ENCODE measurements around the gene NSF.
A peak's percentile ranks its signal among the peaks of the same experiment; 100 is the strongest.
"Not testable (repeated sequence)": the region's sequence is repeated elsewhere in the genome, so short reads cannot be mapped to it uniquely, and the experiment has no call there.

Gene NSF

DNA sequence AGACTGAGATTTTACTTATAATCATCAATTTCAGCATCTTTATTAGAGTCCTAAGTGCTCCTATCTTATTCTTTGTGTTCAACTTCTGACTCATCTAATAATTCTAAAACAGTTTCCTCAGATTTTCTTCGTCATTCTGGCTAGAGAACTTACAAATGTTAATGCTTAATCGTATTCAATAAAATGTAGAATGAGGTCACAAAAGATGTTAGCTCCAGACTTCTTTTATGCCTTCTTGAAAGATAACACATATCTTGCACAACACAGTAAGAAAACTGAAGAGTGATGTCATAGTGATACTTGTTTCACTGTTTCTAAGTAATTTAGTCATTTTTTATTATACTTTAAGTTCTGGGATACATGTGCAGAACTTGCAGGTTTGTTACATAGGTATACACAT lies 93.2 kb downstream of the NSF start:
- not testable (repeated sequence) for H3K4me3 ChIP-seq (replicated peaks in 1 of 2; ENCODE audit: low read depth in 2 of 2, low read length in 2 of 2)

DNA sequence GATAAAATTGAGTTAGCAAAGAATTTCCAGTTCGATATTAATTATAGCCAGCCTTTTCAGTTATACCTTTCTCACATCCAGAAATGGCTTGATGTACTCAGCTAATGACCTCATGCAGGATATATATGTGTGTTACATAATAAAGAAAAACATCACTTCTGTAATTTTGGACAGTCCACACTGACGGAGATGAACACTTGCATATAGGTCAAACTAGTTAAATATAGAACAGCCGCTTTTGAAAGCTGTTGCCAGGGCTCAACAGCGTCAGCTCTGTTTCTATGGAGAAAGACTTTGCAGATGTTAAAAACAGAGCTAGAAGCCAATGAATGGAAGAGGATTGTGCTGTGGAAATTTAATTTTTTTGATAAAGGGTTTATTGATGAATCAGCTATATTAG lies 94.8 kb downstream of the NSF start:
- DNase-seq (ENCODE audit: low read depth in 2 of 2): peak in 1 of 2 donors; percentile 26
- H3K4me3 ChIP-seq (replicated peaks in 1 of 2; ENCODE audit: low read depth in 2 of 2, low read length in 2 of 2): not testable (repeated sequence)

More for the DNA sequence above, 93.2 kb downstream of the NSF start:
- DNase-seq (ENCODE audit: low read depth in 2 of 2): not testable (repeated sequence)

DNA sequence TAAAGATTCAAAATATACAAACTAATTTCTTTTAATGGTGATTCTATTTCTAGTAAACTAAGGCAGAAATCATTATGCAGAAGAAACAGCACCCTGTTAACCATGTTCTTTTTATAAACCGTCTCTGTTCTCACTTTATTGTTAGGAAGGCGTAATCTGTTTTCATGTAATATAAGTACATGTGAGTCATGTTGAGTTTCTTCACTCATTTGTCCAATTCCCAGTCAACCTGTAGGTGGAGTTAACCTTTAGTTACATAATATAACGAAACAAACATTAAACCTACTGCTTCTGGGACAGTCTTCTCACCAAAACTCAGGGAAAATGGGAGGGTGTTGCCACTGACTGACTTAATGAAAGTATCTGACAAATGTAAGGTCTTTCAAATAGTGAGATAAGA lies 101.7 kb downstream of the NSF start:
- DNase-seq (ENCODE audit: low read depth in 2 of 2); H3K4me3 ChIP-seq (replicated peaks in 1 of 2; ENCODE audit: low read depth in 2 of 2, low read length in 2 of 2): not testable (repeated sequence)

DNA sequence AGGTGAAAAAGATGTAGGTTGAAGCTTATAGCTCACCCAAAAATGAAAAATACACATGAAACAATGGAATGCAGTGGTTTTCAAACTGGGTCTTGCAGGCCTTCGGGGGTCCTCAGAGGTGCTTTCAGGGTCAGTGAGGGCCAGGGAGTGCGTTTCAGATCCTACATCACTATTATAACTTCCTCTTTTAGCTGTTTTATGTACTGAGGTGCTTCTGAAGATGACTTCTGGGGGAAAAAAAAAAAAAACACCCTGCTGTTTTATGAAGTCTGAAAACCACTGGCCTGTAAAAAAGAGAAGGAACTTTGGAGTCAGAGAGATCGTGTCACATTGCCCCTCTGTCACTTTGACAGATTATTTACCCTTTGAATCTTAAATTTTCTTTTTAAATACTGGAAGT lies 102.8 kb downstream of the NSF start:
- not testable (repeated sequence) for DNase-seq (ENCODE audit: low read depth in 2 of 2); H3K4me3 ChIP-seq (replicated peaks in 1 of 2; ENCODE audit: low read depth in 2 of 2, low read length in 2 of 2)

DNA sequence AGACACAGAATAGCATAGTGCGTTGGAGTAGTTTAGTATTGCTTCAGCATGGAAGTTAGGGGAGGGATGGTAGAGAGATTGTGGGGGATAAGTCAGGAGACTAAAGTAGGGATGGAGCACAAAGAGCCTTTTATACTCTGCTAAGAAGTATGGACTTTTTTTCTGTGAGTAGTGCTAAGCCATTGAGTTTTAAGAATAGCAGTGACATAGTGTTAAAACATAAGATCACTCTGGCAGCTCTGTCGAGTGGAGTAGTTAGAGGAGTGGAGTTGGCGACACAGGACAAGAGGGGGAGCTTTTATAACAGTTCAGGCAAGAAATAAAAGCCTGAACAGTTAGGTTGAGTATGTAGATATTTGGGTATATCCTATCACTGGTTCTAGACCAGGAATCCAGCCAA lies 106.1 kb downstream of the NSF start:
- H3K4me3 ChIP-seq (replicated peaks in 1 of 2; ENCODE audit: low read depth in 2 of 2, low read length in 2 of 2); DNase-seq (ENCODE audit: low read depth in 2 of 2): not testable (repeated sequence)

DNA sequence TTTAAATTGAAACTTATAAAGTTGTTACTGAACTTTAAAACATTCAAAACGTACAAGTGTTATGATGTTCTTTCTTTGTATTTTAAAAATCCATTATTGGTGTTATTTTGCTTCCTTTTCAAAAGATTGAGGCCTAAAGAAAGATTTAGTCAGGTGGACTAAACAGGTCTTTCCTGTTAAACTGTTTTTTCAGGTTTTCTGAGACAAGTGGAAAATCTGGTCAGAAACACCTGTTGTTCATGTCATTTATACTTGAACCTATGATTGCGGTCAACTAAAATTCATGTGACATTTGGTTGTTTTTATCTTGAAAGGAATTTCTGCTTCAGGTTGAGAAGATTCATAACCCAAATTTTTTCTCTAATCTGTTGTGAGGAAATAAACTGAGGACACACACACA lies 108.5 kb downstream of the NSF start:
- not testable (repeated sequence) for H3K4me3 ChIP-seq (replicated peaks in 1 of 2; ENCODE audit: low read depth in 2 of 2, low read length in 2 of 2); DNase-seq (ENCODE audit: low read depth in 2 of 2)

DNA sequence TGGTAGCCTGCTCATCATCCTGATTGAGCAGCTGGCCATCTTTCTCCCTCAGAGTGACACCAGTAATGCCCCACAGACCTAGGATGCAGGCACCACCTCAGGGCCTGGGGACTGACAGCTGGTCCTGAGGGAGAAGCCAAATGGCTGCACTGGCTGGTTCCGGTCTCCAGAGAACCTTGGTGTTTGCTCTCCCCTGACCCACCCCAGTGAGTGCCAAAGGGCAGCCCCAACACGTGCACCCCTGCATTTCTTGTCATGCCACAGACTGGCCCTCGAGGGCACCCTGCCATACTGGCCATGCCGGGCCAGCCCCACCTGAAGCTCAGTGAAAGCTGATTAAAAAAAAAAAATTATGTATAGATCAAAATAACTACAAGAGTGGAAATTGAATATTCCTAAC lies 127.5 kb downstream of the NSF start:
- DNase-seq (ENCODE audit: low read depth in 2 of 2): no peak
- H3K4me3 ChIP-seq (replicated peaks in 1 of 2; ENCODE audit: low read depth in 2 of 2, low read length in 2 of 2): no peak overlapping the region
- TF ChIP-seq, protein P1, sequence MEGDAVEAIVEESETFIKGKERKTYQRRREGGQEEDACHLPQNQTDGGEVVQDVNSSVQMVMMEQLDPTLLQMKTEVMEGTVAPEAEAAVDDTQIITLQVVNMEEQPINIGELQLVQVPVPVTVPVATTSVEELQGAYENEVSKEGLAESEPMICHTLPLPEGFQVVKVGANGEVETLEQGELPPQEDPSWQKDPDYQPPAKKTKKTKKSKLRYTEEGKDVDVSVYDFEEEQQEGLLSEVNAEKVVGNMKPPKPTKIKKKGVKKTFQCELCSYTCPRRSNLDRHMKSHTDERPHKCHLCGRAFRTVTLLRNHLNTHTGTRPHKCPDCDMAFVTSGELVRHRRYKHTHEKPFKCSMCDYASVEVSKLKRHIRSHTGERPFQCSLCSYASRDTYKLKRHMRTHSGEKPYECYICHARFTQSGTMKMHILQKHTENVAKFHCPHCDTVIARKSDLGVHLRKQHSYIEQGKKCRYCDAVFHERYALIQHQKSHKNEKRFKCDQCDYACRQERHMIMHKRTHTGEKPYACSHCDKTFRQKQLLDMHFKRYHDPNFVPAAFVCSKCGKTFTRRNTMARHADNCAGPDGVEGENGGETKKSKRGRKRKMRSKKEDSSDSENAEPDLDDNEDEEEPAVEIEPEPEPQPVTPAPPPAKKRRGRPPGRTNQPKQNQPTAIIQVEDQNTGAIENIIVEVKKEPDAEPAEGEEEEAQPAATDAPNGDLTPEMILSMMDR (IDR thresholded peaks at IDR 0.05; ENCODE audit: low read depth, low read length): no peak

DNA sequence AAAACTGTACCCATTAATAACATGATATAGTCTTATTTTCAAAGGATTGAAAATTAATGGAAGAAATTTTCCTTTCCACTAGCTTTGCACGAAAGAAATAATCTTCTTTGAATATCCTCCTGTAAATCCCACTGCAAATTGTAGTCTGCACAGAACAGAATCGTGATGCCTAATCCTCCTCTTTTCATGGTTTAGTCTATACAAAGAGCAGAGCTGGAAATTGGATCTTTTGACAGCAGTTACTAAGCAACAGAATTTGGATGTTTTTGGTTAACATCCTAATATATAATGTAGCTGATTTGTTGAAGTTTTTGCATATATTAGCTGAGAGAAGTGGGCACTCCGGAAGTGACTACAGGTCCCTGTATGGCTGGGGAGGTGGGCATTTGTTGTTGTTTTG lies 129.4 kb downstream of the NSF start:
- no peak overlapping the region for H3K4me3 ChIP-seq (replicated peaks in 1 of 2; ENCODE audit: low read depth in 2 of 2, low read length in 2 of 2)
- no peak for DNase-seq (ENCODE audit: low read depth in 2 of 2)
- TF ChIP-seq, protein P1 (IDR thresholded peaks at IDR 0.05; ENCODE audit: low read depth, low read length): no peak

DNA sequence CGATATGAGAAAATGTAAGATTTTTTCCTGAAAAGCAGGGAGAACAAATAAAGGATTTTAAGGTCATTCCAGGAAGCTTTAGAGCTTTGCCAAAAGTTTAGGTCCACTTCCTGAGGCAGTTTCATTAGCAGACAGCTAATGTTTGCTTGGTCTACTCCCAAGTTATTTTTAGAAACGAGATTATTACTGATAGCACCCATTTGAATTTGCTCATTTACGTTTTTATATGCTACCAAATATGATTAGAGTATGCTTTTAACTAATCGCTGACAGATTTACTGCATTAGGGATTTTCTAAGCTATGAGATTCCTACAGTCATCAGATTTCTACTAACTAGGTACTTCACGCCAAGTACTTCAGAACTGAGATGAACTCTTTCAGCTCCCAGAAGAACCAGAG lies 129.9 kb downstream of the NSF start:
- no peak overlapping the region for H3K4me3 ChIP-seq (replicated peaks in 1 of 2; ENCODE audit: low read depth in 2 of 2, low read length in 2 of 2)
- TF ChIP-seq, protein P1 (IDR thresholded peaks at IDR 0.05; ENCODE audit: low read depth, low read length): no peak
- peak in 1 of 2 donors; percentile 17 for DNase-seq (ENCODE audit: low read depth in 2 of 2)

DNA sequence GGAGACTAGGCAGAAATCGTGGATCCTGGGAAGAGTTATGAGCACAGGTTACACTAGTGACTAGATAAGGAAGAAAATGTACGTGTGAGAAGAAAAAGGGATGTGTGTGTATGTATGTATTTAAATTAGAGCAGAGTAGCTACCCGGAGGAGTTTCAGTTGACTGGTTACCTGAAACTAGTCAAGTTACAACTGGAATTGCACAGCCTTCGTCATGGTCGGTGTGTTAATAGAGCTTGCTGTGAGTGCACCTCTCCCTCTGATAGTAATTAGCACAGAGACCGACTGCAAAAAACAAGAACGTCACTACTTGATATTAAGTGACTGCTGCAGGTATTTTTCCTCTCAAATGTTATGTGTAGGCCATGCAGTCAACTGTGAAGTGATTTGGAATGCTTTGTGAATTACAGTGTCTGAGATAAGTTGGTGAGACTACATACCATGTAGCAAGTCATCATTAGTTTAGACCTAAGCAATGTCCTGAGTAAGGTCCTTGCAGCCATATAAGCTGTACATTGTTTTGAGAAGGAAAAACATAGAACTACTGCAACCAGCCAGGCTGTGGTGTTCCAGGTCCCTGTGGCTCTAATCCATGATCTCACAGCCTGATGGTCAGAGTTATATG lies 132.3 kb downstream of the NSF start:
- H3K4me3 ChIP-seq (replicated peaks in 1 of 2; ENCODE audit: low read depth in 2 of 2, low read length in 2 of 2): no peak overlapping the region
- TF ChIP-seq, protein P1 (IDR thresholded peaks at IDR 0.05; ENCODE audit: low read depth, low read length): no peak
- no peak for DNase-seq (ENCODE audit: low read depth in 2 of 2)

All from cardiac fibroblast (primary cell).